ENCODE measurements around the gene ADAMTS13.

ADAMTS13 gene

GRCh38 chr9:133393399-133393798, 28.8 kb upstream of the ADAMTS13 start:
- DNase-seq, result no peak

GRCh38 chr9:133394687-133395271, 27.4 kb upstream of the ADAMTS13 start:
- DNase-seq, result no peak

GRCh38 chr9:133396952-133397351, 25.2 kb upstream of the ADAMTS13 start:
- no peak for DNase-seq

GRCh38 chr9:133397370-133397769, 24.8 kb upstream of the ADAMTS13 start:
- DNase-seq, result no peak

- no peak for DNase-seq
Measured at GRCh38 chr9:133397895-133398294, 24.3 kb upstream of the ADAMTS13 start.

- DNase-seq, result no peak
Measured at GRCh38 chr9:133400292-133400691, 21.9 kb upstream of the ADAMTS13 start.

GRCh38 chr9:133401588-133401987, 20.6 kb upstream of the ADAMTS13 start:
- no peak for DNase-seq

- no peak for DNase-seq
Measured at GRCh38 chr9:133402689-133403088, 19.5 kb upstream of the ADAMTS13 start.

- peak; percentile 6 for DNase-seq
Measured at GRCh38 chr9:133403766-133404453, 18.3 kb upstream of the ADAMTS13 start.

GRCh38 chr9:133404454-133405002, 17.6 kb upstream of the ADAMTS13 start:
- no peak for DNase-seq

- DNase-seq, result no peak
Measured at GRCh38 chr9:133405508-133406438, 16.4 kb upstream of the ADAMTS13 start.

GRCh38 chr9:133406480-133407307, 15.5 kb upstream of the ADAMTS13 start:
- DNase-seq, result peak; percentile 3

GRCh38 chr9:133408042-133408441, 14.1 kb upstream of the ADAMTS13 start:
- DNase-seq, result no peak

GRCh38 chr9:133415170-133415569, 7.0 kb upstream of the ADAMTS13 start:
- no peak for DNase-seq

GRCh38 chr9:133417541-133418461, 4.4 kb upstream of the ADAMTS13 start, which contains the start of gene REXO4:
TSS of gene REXO4 (minus strand) at chr9:133418010. CDS start at chr9:133417844, 166 bp downstream.
- DNase-seq, result peak; percentile 87

- DNase-seq, result no peak
Measured at GRCh38 chr9:133419005-133419404, 3.2 kb upstream of the ADAMTS13 start.

GRCh38 chr9:133420392-133420827, 1.8 kb upstream of the ADAMTS13 start:
- DNase-seq, result no peak

- DNase-seq, result no peak
Measured at GRCh38 chr9:133423216-133423615, 1.0 kb downstream of the ADAMTS13 start.

GRCh38 chr9:133424187-133424586, 2.0 kb downstream of the ADAMTS13 start:
- no peak for DNase-seq

GRCh38 chr9:133425049-133425632, 3.0 kb downstream of the ADAMTS13 start:
- no peak for DNase-seq

- no peak for DNase-seq
Measured at GRCh38 chr9:133426011-133426410, 3.8 kb downstream of the ADAMTS13 start.
